Endothelial cell of umbilical vein (primary cell): ENCODE data around the gene TOP3A. TPM values are rescaled to one million over a fixed set of nuclear protein-coding genes. Genes with fewer than 3 reads are reported as not detected.

ENCODE experiments used
- BruUV-seq: library from RNA; stranded (reverse); fragments of 400-500 nt; replicated peaks from 2 replicates; lab custom pipeline; 2021; lab: Mats Ljungman, UMichigan
- CTCF ChIA-PET: fragments of 300-600, 350-600 bp; sonication (Branson Sonifier 250); formaldehyde crosslinking; loops from one replicate; lab custom pipeline; 2021; ENCODE audit warnings: antibody characterized with exemption, inconsistent platforms; lab: Charles Lee
- POLR2A ChIA-PET: fragments of 300-600, 350-600 bp; sonication (Branson Sonifier 250); formaldehyde crosslinking; loops from one replicate; lab custom pipeline; 2021; ENCODE audit warnings: antibody characterized with exemption, inconsistent platforms; lab: Charles Lee
- DNase-seq: peaks from one replicate; pipeline ENCODE4 v3.0.0-alpha.2; 2011; ENCODE audit warnings: low read depth, low spot score
- FAIRE-seq: peaks from 2 replicates; lab custom pipeline; 2011; peaks lifted over from hg19 to GRCh38; lab: Jason Lieb, UNC
- H2AFZ ChIP-seq: 2 replicates; pipeline ENCODE4 v1.6.0; 2012; ENCODE audit warnings: low read depth, low read length, control low read depth, inconsistent platforms
- H3K27ac ChIP-seq: 2 replicates; pipeline ENCODE4 v1.5.1; 2011; ENCODE audit warnings: low read depth, mild to moderate bottlenecking, control low read depth, low read length, moderate library complexity; ENCODE audit not compliant: insufficient read depth
- H3K27me3 ChIP-seq, 2 experiments: 2 replicates each; pipeline versions ENCODE4 v1.6.0 to v1.6.1; 2011; ENCODE audit warnings: low read length in 2 of 2, mixed read lengths in 1 of 2; ENCODE audit not compliant: control insufficient read depth in 2 of 2, insufficient read depth in 2 of 2
- H3K36me3 ChIP-seq, 2 experiments: 2 replicates in 1 of 2; 3 replicates in 1 of 2; pipeline ENCODE4 v1.5.1; 2011; ENCODE audit warnings: low read length in 2 of 2, mild to moderate bottlenecking in 1 of 2, moderate library complexity in 1 of 2; ENCODE audit not compliant: control insufficient read depth in 2 of 2, insufficient read depth in 2 of 2; ENCODE audit errors: extremely low read depth in 1 of 2
- H3K4me1 ChIP-seq: 3 replicates; pipeline ENCODE4 v1.5.1; 2011; ENCODE audit warnings: mild to moderate bottlenecking, low read length; ENCODE audit not compliant: control insufficient read depth, insufficient read depth; ENCODE audit errors: extremely low read depth
- H3K4me2 ChIP-seq: 2 replicates; pipeline ENCODE4 v1.6.1; 2011; ENCODE audit warnings: low read length, control low read depth, mixed read lengths; ENCODE audit not compliant: insufficient read depth
- H3K4me3 ChIP-seq, 3 experiments: fragments of 200-600 bp in 1 of 3; sonication (generic), shearing (Covaris generic) in 1 of 3; replicated peaks in 1 of 3; 2 replicates each; pipeline ENCODE4 v1.5.1; 2011 to 2016; ENCODE audit warnings: control low read depth in 3 of 3, low read length in 3 of 3, mild to moderate bottlenecking in 2 of 3, inconsistent platforms in 1 of 3, low read depth in 1 of 3, moderate library complexity in 1 of 3; ENCODE audit not compliant: insufficient read depth in 1 of 3
- H3K79me2 ChIP-seq: 2 replicates; pipeline ENCODE4 v1.6.0; 2012; ENCODE audit warnings: low read length, inconsistent platforms; ENCODE audit not compliant: control insufficient read depth, insufficient read depth
- H3K9ac ChIP-seq: replicated peaks from 2 replicates; pipeline ENCODE3; 2011; ENCODE audit warnings: low read length, control low read depth; ENCODE audit not compliant: insufficient read depth; ENCODE audit errors: extremely low read depth
- H3K9me1 ChIP-seq: replicated peaks from 3 replicates; pipeline ENCODE4 v1.6.0; 2011; ENCODE audit warnings: mild to moderate bottlenecking, low read length; ENCODE audit not compliant: control insufficient read depth, insufficient read depth; ENCODE audit errors: extremely low read depth
- H3K9me3 ChIP-seq: replicated peaks from 2 replicates; pipeline ENCODE4 v1.5.1; 2012; ENCODE audit warnings: low read length, inconsistent platforms; ENCODE audit not compliant: control insufficient read depth, insufficient read depth
- H4K20me1 ChIP-seq: replicated peaks from 2 replicates; pipeline ENCODE3; 2011; ENCODE audit warnings: mild to moderate bottlenecking, low read length; ENCODE audit not compliant: control insufficient read depth, insufficient read depth; ENCODE audit errors: extremely low read depth
- CTCF ChIP-seq, 2 donors: IDR thresholded peaks; 1 replicate in 1 of 2; 2 replicates in 1 of 2; pipeline ENCODE4 v1.5.1; 2011; ENCODE audit warnings: low read length in 2 of 2, mild to moderate bottlenecking in 2 of 2, moderate library complexity in 2 of 2, control low read depth in 1 of 2, inconsistent platforms in 1 of 2, low read depth in 1 of 2; ENCODE audit not compliant: insufficient read depth in 1 of 2; ENCODE audit errors: extremely low read depth in 1 of 2
- EZH2 ChIP-seq: IDR thresholded peaks from 2 replicates; pipeline ENCODE4 v1.6.1; 2012; ENCODE audit warnings: borderline replicate concordance, low read depth, mild to moderate bottlenecking, moderate library complexity, low read length, inconsistent platforms; ENCODE audit not compliant: severe bottlenecking
- FOS ChIP-seq: IDR thresholded peaks from 2 replicates; pipeline ENCODE4 v1.6.1; 2011; ENCODE audit warnings: mild to moderate bottlenecking, low read length, moderate library complexity, borderline replicate concordance; ENCODE audit not compliant: insufficient read depth
- GATA2 ChIP-seq: IDR thresholded peaks from 2 replicates; pipeline ENCODE4 v1.7.0; 2011; ENCODE audit warnings: low read depth, mild to moderate bottlenecking, moderate library complexity, mixed read lengths, low read length; ENCODE audit not compliant: insufficient read length, insufficient read depth
- JUN ChIP-seq: IDR thresholded peaks from 2 replicates; pipeline ENCODE4 v1.6.1; 2011; ENCODE audit warnings: borderline replicate concordance, low read depth; ENCODE audit not compliant: insufficient read length, insufficient read depth
- MAX ChIP-seq: IDR thresholded peaks from 2 replicates; pipeline ENCODE4 v1.6.1; 2011; ENCODE audit not compliant: insufficient read depth, insufficient read length
- MYC ChIP-seq: IDR thresholded peaks from one replicate; pipeline ENCODE4 v1.6.1; 2011; ENCODE audit warnings: mild to moderate bottlenecking, low read depth, low read length
- POLR2A ChIP-seq: IDR thresholded peaks from 2 replicates; pipeline ENCODE4 v1.6.1; 2012; ENCODE audit warnings: low read depth, mild to moderate bottlenecking, control low read depth, low read length
- POLR2AphosphoS5 ChIP-seq: IDR thresholded peaks from 2 replicates; pipeline ENCODE4 v1.6.1; 2012; ENCODE audit warnings: low read depth, mild to moderate bottlenecking, control low read depth, low read length, moderate library complexity; ENCODE audit not compliant: insufficient read depth
- dilution Hi-C: fragments of 300-500 bp; cut with MboI; formaldehyde crosslinking; loops from one replicate; pipeline ENCODE4 v1.15.0; 2019; ENCODE audit warnings: low sequenced_read_pairs; ENCODE audit not compliant: extremely low pct_ligation_motif_present
- intact Hi-C: fragments of 100-400 bp; cut with micrococcal nuclease; formaldehyde crosslinking; loops from one replicate; pipeline ENCODE4 v1.10.0; 2022
- polyA plus RNA-seq, 4 experiments: library from polyadenylated mRNA; depleted of rRNA in 3 of 4; stranded (reverse) in 3 of 4; unstranded in 1 of 4; fragments of >200 nt; gene quantifications; 2 replicates each; pipeline versions ENCODE4 v1.2.1 to v1.2.3, GENCODE V29; 2011 to 2012; ENCODE audit warnings: missing spikeins in 1 of 4
- total RNA-seq: library from RNA; stranded (reverse); gene quantifications from 2 replicates; pipeline ENCODE4 v1.2.3, GENCODE V29; 2021

The TOP3A gene
- total and polyA plus RNA-seq, 2 donors (not counting 3 experiments of a cell fraction or from before 2014, with no cell fraction given): 20.4 to 53.1 TPM

GRCh38 chr17:18263885-18264682 lies 50.7 kb downstream of the TOP3A start:
- FAIRE-seq (no peak), DNase-seq (no peak)
- Histone ChIP-seq H3K4me2 (no peak overlapping the region), H3K9ac (no peak overlapping the region), H3K27ac (no peak overlapping the region), H3K4me1 (peaks cover 4% of the 10 kb centered on the region), H2AFZ (no peak overlapping the region), H3K4me3 (no peak overlapping the region), H4K20me1 (no peaks in the 10 kb centered on the region), H3K9me3 (no peaks in the 10 kb centered on the region), H3K36me3 (peaks cover 2 to 20% of the 10 kb centered on the region in 2 experiments), H3K79me2 (no peaks in the 10 kb centered on the region), H3K9me1 (no peaks in the 10 kb centered on the region), H3K27me3 (no peaks in the 10 kb centered on the region)
- TF ChIP-seq POLR2A (no peak), CTCF (IDR thresholded peaks at IDR 0.05; ENCODE audit: extremely low read depth in 1 of 2, insufficient read depth in 1 of 2, low read depth in 1 of 2, low read length in 2 of 2) (no peak), POLR2AphosphoS5 (no peak), EZH2 (no peak), JUN (no peak), MAX (no peak), MYC (no peak), GATA2 (no peak), FOS (no peak)
- CTCF ChIA-PET: interaction anchor here (0.6 to 1.4 kb wide), 2 partner anchors 16 to 17 kb away, joined by 3 read pairs; no protein-coding TSS in a partner anchor
- POLR2A ChIA-PET: no interaction called here
- no TSS peak for BruUV-seq
- dilution Hi-C loops (no loop called here), intact Hi-C loops (no loop called here)
